GM21528 (cell line): ENCODE measurements around the gene SEC11A.
"Not testable (repeated sequence)": the region's sequence is repeated elsewhere in the genome, so short reads cannot be mapped to it uniquely, and the experiment has no call there.

Experiments
- ATAC-seq: cut with Tn5 transposase; IDR thresholded peaks from one replicate; pipeline ENCODE4 v1.9.1; 2021; ENCODE audit warnings: mild to moderate bottlenecking, moderate library complexity; ENCODE audit not compliant: unreplicated experiment, low FRiP score

SEC11A gene

DNA sequence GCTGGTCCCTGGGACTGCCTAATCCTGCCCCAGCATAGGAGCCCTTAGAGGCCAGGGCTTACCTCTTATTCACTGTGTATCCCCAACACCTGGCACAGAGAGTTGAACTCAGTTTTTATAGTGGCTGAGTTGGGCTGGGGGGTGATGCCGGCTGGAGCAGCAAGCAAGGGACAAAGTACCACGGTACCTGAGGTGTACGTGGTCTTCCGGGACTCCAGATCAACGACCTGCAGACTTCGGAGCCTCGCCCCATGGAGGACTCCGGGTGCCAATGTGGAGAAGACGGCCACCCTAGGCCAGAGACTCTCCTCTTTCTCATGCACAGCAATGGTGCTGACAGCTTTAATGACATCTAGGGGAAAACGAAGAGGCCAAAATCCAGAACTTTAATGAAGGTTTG, 69.9 kb downstream of the SEC11A start:
- no peak for ATAC-seq

DNA sequence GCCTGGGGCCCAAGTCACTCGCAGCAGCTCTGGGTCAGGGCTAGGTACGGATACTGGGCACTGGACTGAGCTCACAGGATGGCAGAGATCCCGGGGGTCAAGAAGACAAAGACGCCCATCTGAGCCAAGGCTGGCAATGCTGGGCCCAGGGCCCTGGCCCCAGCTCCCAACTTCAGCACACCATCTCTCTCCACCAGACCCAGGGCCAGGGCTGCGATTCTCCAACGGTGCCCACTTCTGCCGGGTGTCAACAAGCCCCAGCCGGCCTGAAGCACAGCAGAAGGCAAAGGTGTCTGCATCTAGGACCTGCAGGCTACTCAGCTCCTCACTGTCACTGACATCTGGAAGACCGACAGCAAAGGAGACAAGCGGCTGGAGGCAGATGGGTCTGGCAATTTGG, 70.4 kb downstream of the SEC11A start:
- ATAC-seq, result no peak

- ATAC-seq, result no peak
Observed at GRCh38 chr15:84643838-84644237, 72.1 kb downstream of the SEC11A start.

- ATAC-seq, result not testable (repeated sequence)
Observed at GRCh38 chr15:84642640-84643039, 73.3 kb downstream of the SEC11A start.

DNA sequence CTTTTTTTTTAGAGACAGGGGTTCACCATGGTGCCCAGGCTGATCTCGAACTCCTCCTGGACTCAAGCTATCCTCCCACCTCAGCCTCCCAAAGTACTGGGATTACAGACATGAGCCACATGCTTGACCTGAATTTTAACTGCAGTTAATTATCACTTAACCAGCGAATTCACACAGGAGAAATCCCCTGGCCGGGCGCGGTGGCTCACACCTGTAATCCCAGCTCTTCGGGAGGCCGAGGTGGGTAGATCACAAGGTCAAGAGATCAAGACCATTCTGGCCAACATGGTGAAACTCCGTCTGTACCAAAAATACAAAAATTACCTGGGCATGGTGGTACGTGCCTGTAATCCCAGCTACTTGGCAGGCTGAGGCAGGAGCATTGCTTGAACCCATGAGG, 74.1 kb downstream of the SEC11A start:
- ATAC-seq, result not testable (repeated sequence)

DNA sequence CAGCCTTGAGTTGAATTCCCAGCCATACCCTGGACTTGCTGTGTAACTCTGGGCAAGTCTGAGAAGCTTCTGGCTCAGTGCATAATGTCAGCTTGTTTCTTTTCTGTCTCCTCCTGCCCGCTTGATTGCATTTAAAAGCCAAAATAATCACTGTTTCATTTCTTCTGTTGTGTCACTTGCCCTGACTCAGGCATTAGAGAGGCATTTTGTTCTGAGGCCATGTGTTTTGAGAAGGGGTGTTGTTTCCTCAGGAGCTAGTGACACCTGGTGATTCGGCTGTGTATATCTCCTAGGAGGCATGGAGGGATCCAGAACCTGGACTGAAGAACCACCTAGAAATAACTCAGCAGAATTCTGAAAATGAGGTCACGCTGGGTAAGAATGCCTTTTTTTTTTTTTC, 77.8 kb downstream of the SEC11A start:
- no peak for ATAC-seq

DNA sequence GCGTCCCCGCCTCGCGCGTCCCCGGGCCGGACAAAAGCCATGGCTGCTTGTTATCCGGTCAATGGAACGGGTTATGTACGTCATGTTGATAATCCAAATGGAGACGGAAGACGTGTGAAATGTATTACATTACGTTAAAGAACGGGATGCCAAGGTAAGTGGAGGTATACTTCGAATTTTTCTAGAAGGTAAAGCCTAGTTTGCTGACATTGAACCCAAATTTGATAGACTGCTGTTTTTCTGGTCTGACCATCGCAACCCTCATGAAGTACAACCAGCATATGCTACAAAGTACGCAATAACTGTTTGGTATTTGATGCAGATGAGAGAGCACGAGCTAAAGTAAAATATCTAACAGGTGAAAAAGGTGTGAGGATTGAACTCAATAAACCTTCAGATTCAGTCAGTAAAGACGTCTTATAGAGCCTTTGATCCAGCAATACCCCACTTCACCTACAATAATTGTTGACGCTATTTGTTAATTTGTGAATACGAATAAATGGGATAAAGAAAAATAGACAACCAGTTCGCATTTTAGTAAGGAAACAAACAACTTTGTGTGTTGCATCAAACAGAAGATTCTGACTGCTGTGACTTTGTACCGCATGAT, 81.6 kb downstream of the SEC11A start:
- no peak for ATAC-seq

DNA sequence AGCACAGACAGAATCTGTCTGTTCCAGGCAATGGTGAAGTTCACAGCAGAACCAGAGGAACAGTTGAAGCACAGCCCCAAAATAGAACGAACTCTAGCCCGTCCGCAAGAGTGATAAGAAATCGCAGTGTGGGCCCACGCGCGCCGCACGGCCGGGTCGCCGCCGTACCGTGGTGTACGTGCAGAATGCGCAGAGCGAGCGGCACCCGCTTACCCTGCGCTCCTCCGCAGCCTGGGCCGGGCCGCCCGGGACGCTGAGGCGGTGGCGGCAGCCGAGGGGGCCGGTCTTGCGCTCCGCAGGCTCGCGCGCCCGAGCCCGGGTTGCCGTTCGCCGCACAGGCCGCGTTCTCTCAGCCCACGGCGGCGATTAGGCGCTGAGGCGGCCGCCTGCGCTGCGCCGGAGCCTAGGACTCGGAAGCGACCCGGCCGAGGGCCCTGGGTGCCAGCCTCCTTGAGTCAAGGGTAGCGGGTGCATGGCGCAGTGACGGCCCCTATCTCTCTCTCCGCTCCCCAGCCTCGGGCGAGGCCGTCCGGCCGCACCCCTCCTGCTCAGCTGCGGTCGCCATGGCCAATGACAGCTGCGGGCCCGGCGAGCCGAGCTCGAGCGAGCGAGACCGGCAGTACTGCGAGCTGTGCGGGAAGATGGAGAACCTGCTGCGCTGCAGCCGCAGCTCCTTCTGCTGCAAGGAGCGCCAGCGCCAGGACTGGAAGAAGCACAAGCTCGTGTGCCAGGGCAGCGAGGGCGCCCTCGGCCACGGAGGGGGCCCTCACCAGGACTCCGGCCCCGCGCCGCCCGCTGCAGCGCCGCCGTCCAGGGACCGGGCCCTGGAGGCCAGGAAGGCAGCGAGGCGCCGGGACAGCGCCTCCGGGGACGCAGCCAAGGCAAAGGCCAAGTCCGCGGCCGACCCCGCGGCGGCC, 82.4 kb downstream of the SEC11A start:
- ATAC-seq, result peak; percentile 53

- no peak for ATAC-seq
Observed at GRCh38 chr15:84631706-84632272, 84.2 kb downstream of the SEC11A start.

DNA sequence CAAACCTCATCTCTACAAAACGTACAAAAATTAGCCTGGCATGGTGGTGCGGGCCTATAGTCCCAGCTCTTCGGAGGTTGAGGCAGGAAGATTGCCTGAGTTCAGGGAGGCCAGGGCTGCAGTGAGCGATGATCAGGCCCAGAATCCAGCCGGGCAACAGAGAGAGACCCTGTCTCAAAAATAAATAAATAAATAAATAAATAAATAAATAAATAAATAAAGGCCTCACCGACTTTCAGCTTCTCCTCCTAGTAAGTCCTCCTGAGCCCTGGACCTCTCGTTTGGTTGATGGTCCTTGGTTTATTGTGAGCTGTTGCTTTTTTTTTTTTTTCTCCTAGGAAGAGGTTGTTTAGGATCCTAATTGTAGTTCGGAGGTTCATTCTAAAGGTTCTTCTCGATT, 86.9 kb downstream of the SEC11A start:
- ATAC-seq, result no peak

GRCh38 chr15:84625123-84625522, 90.8 kb downstream of the SEC11A start:
- no peak for ATAC-seq

- no peak for ATAC-seq
Observed at GRCh38 chr15:84624359-84624758, 91.6 kb downstream of the SEC11A start.

DNA sequence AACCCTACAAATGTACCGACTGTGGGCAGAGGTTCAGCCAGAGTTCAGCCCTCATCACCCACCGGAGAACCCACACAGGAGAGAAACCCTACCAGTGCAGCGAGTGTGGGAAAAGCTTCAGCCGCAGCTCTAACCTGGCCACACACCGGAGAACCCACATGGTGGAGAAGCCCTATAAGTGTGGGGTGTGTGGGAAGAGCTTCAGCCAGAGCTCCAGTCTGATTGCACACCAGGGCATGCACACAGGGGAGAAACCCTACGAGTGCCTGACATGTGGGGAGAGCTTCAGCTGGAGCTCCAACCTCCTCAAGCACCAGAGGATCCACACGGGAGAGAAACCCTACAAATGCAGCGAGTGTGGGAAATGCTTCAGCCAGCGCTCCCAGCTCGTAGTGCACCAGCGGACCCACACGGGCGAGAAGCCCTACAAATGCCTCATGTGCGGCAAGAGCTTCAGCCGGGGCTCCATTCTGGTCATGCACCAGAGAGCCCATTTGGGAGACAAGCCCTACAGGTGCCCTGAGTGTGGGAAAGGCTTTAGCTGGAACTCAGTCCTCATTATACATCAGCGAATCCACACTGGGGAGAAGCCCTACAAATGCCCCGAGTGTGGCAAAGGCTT, 94.5 kb downstream of the SEC11A start:
- no peak for ATAC-seq

DNA sequence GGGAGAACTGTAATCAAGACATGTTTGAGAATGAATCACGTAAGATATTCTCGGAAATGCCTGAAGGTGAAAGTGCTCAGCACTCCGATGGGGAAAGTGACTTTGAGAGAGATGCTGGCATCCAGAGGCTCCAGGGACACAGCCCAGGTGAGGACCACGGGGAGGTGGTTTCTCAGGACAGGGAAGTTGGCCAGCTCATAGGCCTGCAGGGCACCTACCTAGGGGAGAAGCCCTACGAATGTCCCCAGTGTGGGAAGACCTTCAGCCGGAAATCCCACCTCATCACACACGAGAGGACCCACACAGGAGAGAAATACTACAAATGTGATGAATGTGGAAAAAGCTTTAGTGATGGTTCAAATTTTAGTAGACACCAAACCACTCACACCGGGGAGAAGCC, 95.3 kb downstream of the SEC11A start:
- ATAC-seq, result no peak
